Measurements from ENCODE around the gene GSK3A. TPM values are rescaled to one million over a fixed set of nuclear protein-coding genes. Genes with fewer than 3 reads are reported as not detected.

The GSK3A gene
- total RNA-seq (2021), result 67.8 and 70.1 TPM in 2 replicates
- Bru-seq, nascent RNA, result percentile 75 among the genes with signal in this experiment
- percentile 79 among the genes with signal in this experiment for BruChase-seq, experiment 1, labeled RNA remaining after a 2-hour chase
- BruChase-seq, experiment 2, labeled RNA remaining after a 6-hour chase, result percentile 91 among the genes with signal in this experiment
- long read RNA-seq, transcript GSK3A-201 (11 exons, 2,188 nt), result major isoform, 97 of 107 reads
- long read RNA-seq, partial matches to known transcripts, result 3 of 107 reads
- long read RNA-seq, other reads (novel, unspliced or antisense), result 5 of 107 reads

- DNase-seq (ENCODE audit: low spot score), result peak; percentile 99
- no peaks in the 10 kb centered on the region for H3K9me3 ChIP-seq (ENCODE audit: low read depth, low read length, poor library complexity, severe bottlenecking)
- intact Hi-C loops (cut with micrococcal nuclease; ENCODE audit: unreplicated experiment), result no loop called here
- peak within 1 kb of the TSS; percentile 82 for H3K27ac ChIP-seq (ENCODE audit: low read depth, low read length, poor library complexity, severe bottlenecking)
- H3K36me3 ChIP-seq (ENCODE audit: insufficient read depth, low read length, poor library complexity, severe bottlenecking), result peaks cover 9% of the 10 kb centered on the region
- H3K4me1 ChIP-seq (ENCODE audit: insufficient read depth, low read length, poor library complexity, severe bottlenecking), result peaks cover 25% of the 10 kb centered on the region
- peak within 1 kb of the TSS; percentile 72 for H3K4me3 ChIP-seq (ENCODE audit: low read depth, low read length, poor library complexity, severe bottlenecking)
- TF ChIP-seq EZH2 (IDR thresholded peaks at IDR 0.05; ENCODE audit: borderline replicate concordance, low read depth, low read length, poor library complexity, severe bottlenecking) (no peak), CTCF (conservative IDR thresholded peaks at IDR 0.05; ENCODE audit: low read depth, low read length) (no peak)
- no TSS peak for BruUV-seq (replicated peaks)
- ChIA-PET POLR2A (ENCODE audit: low non-redundant PET) (interaction anchor here (0.6 to 0.9 kb wide), 2 partner anchors 10 to 68 kb away, joined by 3 to 4 read pairs; no protein-coding TSS in a partner anchor), CTCF (interaction anchor here (1.1 kb wide), 1 partner anchor 37 kb away, joined by 7 read pairs; no protein-coding TSS in a partner anchor)
- no peaks in the 10 kb centered on the region for H3K27me3 ChIP-seq (replicated peaks; ENCODE audit: insufficient read depth, low read depth, low read length, poor library complexity)
Observed at GRCh38 chr19:42242512-42243409, at the start of gene GSK3A. Gene GSK3A (minus strand): TSS chr19:42242602. CDS start chr19:42242465, 137 bp downstream.

- Histone ChIP-seq H3K9me3 (ENCODE audit: low read depth, low read length, poor library complexity, severe bottlenecking) (no peaks in the 10 kb centered on the region), H3K27me3 (replicated peaks; ENCODE audit: insufficient read depth, low read depth, low read length, poor library complexity) (no peaks in the 10 kb centered on the region), H3K36me3 (ENCODE audit: insufficient read depth, low read length, poor library complexity, severe bottlenecking) (peaks cover 97% of the 10 kb centered on the region), H3K4me1 (ENCODE audit: insufficient read depth, low read length, poor library complexity, severe bottlenecking) (peaks cover under 1% of the 10 kb centered on the region), H3K27ac (ENCODE audit: low read depth, low read length, poor library complexity, severe bottlenecking) (no peak overlapping the region), H3K4me3 (ENCODE audit: low read depth, low read length, poor library complexity, severe bottlenecking) (no peak overlapping the region)
- DNase-seq (ENCODE audit: low spot score), result no peak
- ChIA-PET CTCF (no interaction called here), POLR2A (ENCODE audit: low non-redundant PET) (no interaction called here)
- TF ChIP-seq CTCF (conservative IDR thresholded peaks at IDR 0.05; ENCODE audit: low read depth, low read length) (no peak), EZH2 (IDR thresholded peaks at IDR 0.05; ENCODE audit: borderline replicate concordance, low read depth, low read length, poor library complexity, severe bottlenecking) (no peak)
- intact Hi-C loops (cut with micrococcal nuclease; ENCODE audit: unreplicated experiment), result no loop called here
- no TSS peak for BruUV-seq (replicated peaks)
Observed at GRCh38 chr19:42291435-42291810, 49.0 kb upstream of the GSK3A start.

GRCh38 chr19:42290523-42291434, 48.4 kb upstream of the GSK3A start:
- no peak overlapping the region for H3K27ac ChIP-seq (ENCODE audit: low read depth, low read length, poor library complexity, severe bottlenecking)
- no peaks in the 10 kb centered on the region for H3K9me3 ChIP-seq (ENCODE audit: low read depth, low read length, poor library complexity, severe bottlenecking)
- no peaks in the 10 kb centered on the region for H3K27me3 ChIP-seq (replicated peaks; ENCODE audit: insufficient read depth, low read depth, low read length, poor library complexity)
- H3K4me3 ChIP-seq (ENCODE audit: low read depth, low read length, poor library complexity, severe bottlenecking), result no peak overlapping the region
- ChIA-PET CTCF (no interaction called here), POLR2A (ENCODE audit: low non-redundant PET) (no interaction called here)
- TF ChIP-seq EZH2 (IDR thresholded peaks at IDR 0.05; ENCODE audit: borderline replicate concordance, low read depth, low read length, poor library complexity, severe bottlenecking) (no peak), CTCF (conservative IDR thresholded peaks at IDR 0.05; ENCODE audit: low read depth, low read length) (peak; percentile 48)
- intact Hi-C loops (cut with micrococcal nuclease; ENCODE audit: unreplicated experiment), result no loop called here
- peaks cover 7% of the 10 kb centered on the region for H3K4me1 ChIP-seq (ENCODE audit: insufficient read depth, low read length, poor library complexity, severe bottlenecking)
- peak; percentile 54 for DNase-seq (ENCODE audit: low spot score)
- peaks cover 91% of the 10 kb centered on the region for H3K36me3 ChIP-seq (ENCODE audit: insufficient read depth, low read length, poor library complexity, severe bottlenecking)
- BruUV-seq (replicated peaks), result no TSS peak
